Omental fat pad (tissue), 4 donors: ENCODE results near the gene HSD17B8. TPM values are rescaled to one million over a fixed set of nuclear protein-coding genes. Genes with fewer than 3 reads are reported as not detected.

Experiments
- ATAC-seq: fragments of 150-250 bp; one replicate; pipeline ENCODE4 v1.9.1; 2016; ENCODE audit warnings: mild to moderate bottlenecking, moderate library complexity; ENCODE audit not compliant: low FRiP score
- DNase-seq: peaks from one replicate; pipeline ENCODE4 v3.0.0-alpha.2; 2019; ENCODE audit warnings: low spot score
- CTCF ChIP-seq, 3 donors: fragments of 450-650 bp; IDR thresholded peaks; one replicate each; pipeline ENCODE4 v1.5.1; 2016 to 2017; ENCODE audit warnings: antibody characterized with exemption in 3 of 3, mild to moderate bottlenecking in 3 of 3, moderate library complexity in 2 of 3
- total RNA-seq, 4 donors: library from RNA; depleted of rRNA; stranded (reverse); fragments of >200 nt; gene quantifications; one replicate each; pipeline ENCODE4 v1.1.0, GENCODE V29; 2016

The HSD17B8 gene
- total RNA-seq, 4 donors from 2014 or later, result 6.9 to 13.6 (median 11.0) TPM

GRCh38 chr6:33171880-33172687 is 32.4 kb upstream of the HSD17B8 start:
- ATAC-seq (no peak), DNase-seq (no peak)
- TF ChIP-seq CTCF (IDR thresholded peaks at IDR 0.05), result no peak

GRCh38 chr6:33172688-33173534 is 31.5 kb upstream of the HSD17B8 start:
- TF ChIP-seq CTCF (IDR thresholded peaks at IDR 0.05), result no peak
- ATAC-seq (no peak), DNase-seq (no peak)

- ATAC-seq (no peak), DNase-seq (no peak)
- TF ChIP-seq CTCF (IDR thresholded peaks at IDR 0.05), result no peak
Observed at GRCh38 chr6:33173535-33174180, 30.8 kb upstream of the HSD17B8 start.

GRCh38 chr6:33174784-33175183 is 29.7 kb upstream of the HSD17B8 start:
- ATAC-seq (no peak), DNase-seq (no peak)
- no peak for TF ChIP-seq CTCF (IDR thresholded peaks at IDR 0.05)

- ATAC-seq, result no peak
- DNase-seq, result no peak
Observed at GRCh38 chr6:33175436-33176069, 28.9 kb upstream of the HSD17B8 start.

More at GRCh38 chr6:33175436-33176069, 28.9 kb upstream of the HSD17B8 start:
- no peak for TF ChIP-seq CTCF (IDR thresholded peaks at IDR 0.05)
